ENCODE results near the gene GNA12. TPM values are rescaled to one million over a fixed set of nuclear protein-coding genes. Genes with fewer than 3 reads are reported as not detected.

GNA12 gene
- total and polyA plus RNA-seq, 9 of the 15 experiments (the other 6 are each of a cell fraction or from before 2014, with no cell fraction given), result 0.65 to 32.7 (median 9.6) TPM

DNA sequence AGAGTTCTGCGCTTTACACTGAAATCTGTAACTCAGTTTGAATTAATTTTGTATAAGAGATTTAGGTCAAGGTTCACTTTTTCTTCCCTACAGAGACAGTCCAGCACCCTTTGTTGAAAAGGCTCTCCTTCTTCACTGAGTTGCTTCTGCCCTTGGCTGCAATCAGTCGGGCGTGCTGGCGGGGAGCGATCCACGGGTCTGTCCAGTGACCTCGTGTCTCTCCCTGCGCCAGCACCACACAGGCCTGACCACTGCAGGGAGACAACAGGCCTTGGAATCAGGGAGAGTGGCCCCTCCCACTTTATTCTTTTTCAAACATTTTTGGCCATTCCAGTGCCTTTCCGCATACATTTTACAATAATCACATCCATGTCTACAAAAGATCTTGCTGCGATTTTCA lies 89.2 kb downstream of the GNA12 start:
- Histone ChIP-seq H4K20me1 (replicated peaks; ENCODE audit: control insufficient read depth, insufficient read depth, low read length) (no peaks in the 10 kb centered on the region), H2AFZ (ENCODE audit: low read depth, low read length) (no peak overlapping the region), H3K9me3 (replicated peaks; ENCODE audit: control insufficient read depth, insufficient read depth, low read depth, low read length) (no peaks in the 10 kb centered on the region), H3K4me3 (no peak overlapping the region), H3K9me1 (ENCODE audit: control insufficient read depth, insufficient read depth, low read length) (no peaks in the 10 kb centered on the region), H3K36me3 (ENCODE audit: control insufficient read depth, insufficient read depth, low read length) (peaks cover 6% of the 10 kb centered on the region; the same call in 1 of the 3 replicates), H3K27me3 (ENCODE audit: control insufficient read depth in 2 of 2, insufficient read depth in 2 of 2, low read length in 2 of 2) (no peaks in the 10 kb centered on the region), H3K4me2 (ENCODE audit: insufficient read depth, low read length) (no peak overlapping the region), H3K79me2 (ENCODE audit: control insufficient read depth, insufficient read depth, low read length) (peaks cover 14% of the 10 kb centered on the region; the same call in 2 of the 3 replicates), H3K4me1 (replicated peaks in 1 of 2; ENCODE audit: control insufficient read depth in 2 of 2, insufficient read depth in 2 of 2, low read length in 2 of 2) (peaks cover 21 to 31% of the 10 kb centered on the region in 2 experiments), H3K9ac (ENCODE audit: insufficient read depth in 1 of 2, low read depth in 2 of 2, low read length in 2 of 2) (no peak overlapping the region), H3K27ac (ENCODE audit: extremely low read depth, low read depth, low read length) (no peak overlapping the region)
- BruUV-seq (replicated peaks), result no TSS peak
- FAIRE-seq (no peak), DNase-seq (ENCODE audit: extremely low read depth in 1 of 4, low spot score in 3 of 4) (peak in 1 of 4 experiments; percentile 28), ATAC-seq (no peak)
- in situ Hi-C loops (cut with MboI), result no loop called here
- intact Hi-C loops (cut with micrococcal nuclease), result loop anchor here (5.0 to 10.0 kb wide), 2 partner anchors 38 to 90 kb away; partner anchors contain the start of gene GNA12
- WGBS (ENCODE audit: insufficient coverage, low coverage, missing lambda C conversion rate), result 83% methylated on average over 10 of the region's 10 CpGs
- TF ChIP-seq, protein P1, sequence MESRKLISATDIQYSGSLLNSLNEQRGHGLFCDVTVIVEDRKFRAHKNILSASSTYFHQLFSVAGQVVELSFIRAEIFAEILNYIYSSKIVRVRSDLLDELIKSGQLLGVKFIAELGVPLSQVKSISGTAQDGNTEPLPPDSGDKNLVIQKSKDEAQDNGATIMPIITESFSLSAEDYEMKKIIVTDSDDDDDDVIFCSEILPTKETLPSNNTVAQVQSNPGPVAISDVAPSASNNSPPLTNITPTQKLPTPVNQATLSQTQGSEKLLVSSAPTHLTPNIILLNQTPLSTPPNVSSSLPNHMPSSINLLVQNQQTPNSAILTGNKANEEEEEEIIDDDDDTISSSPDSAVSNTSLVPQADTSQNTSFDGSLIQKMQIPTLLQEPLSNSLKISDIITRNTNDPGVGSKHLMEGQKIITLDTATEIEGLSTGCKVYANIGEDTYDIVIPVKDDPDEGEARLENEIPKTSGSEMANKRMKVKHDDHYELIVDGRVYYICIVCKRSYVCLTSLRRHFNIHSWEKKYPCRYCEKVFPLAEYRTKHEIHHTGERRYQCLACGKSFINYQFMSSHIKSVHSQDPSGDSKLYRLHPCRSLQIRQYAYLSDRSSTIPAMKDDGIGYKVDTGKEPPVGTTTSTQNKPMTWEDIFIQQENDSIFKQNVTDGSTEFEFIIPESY (CRISPR knock-in tag; IDR thresholded peaks at IDR 0.05), result peak; percentile 48; the same call in 1 of the 2 replicates
- TF ChIP-seq, protein P2, sequence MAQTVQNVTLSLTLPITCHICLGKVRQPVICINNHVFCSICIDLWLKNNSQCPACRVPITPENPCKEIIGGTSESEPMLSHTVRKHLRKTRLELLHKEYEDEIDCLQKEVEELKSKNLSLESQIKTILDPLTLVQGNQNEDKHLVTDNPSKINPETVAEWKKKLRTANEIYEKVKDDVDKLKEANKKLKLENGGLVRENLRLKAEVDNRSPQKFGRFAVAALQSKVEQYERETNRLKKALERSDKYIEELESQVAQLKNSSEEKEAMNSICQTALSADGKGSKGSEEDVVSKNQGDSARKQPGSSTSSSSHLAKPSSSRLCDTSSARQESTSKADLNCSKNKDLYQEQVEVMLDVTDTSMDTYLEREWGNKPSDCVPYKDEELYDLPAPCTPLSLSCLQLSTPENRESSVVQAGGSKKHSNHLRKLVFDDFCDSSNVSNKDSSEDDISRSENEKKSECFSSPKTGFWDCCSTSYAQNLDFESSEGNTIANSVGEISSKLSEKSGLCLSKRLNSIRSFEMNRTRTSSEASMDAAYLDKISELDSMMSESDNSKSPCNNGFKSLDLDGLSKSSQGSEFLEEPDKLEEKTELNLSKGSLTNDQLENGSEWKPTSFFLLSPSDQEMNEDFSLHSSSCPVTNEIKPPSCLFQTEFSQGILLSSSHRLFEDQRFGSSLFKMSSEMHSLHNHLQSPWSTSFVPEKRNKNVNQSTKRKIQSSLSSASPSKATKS (CRISPR knock-in tag; IDR thresholded peaks at IDR 0.05), result no peak
- TF ChIP-seq KDM5B (IDR thresholded peaks at IDR 0.05; ENCODE audit: insufficient replicate concordance, low read depth, low read length) (no peak), PHTF2 (CRISPR knock-in tag; IDR thresholded peaks at IDR 0.05) (no peak), FOSL1 (tag; conservative IDR thresholded peaks at IDR 0.05) (no peak)
- TF ChIP-seq, protein P3, sequence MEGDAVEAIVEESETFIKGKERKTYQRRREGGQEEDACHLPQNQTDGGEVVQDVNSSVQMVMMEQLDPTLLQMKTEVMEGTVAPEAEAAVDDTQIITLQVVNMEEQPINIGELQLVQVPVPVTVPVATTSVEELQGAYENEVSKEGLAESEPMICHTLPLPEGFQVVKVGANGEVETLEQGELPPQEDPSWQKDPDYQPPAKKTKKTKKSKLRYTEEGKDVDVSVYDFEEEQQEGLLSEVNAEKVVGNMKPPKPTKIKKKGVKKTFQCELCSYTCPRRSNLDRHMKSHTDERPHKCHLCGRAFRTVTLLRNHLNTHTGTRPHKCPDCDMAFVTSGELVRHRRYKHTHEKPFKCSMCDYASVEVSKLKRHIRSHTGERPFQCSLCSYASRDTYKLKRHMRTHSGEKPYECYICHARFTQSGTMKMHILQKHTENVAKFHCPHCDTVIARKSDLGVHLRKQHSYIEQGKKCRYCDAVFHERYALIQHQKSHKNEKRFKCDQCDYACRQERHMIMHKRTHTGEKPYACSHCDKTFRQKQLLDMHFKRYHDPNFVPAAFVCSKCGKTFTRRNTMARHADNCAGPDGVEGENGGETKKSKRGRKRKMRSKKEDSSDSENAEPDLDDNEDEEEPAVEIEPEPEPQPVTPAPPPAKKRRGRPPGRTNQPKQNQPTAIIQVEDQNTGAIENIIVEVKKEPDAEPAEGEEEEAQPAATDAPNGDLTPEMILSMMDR (IDR thresholded peaks at IDR 0.05 in 2 of 3, conservative IDR thresholded peaks at IDR 0.05 in 1 of 3; ENCODE audit: insufficient read depth in 2 of 3, low read depth in 1 of 3, low read length in 3 of 3), result 0 out of 6 replicates have a peak, but pooled peaks of 1 of the 3 experiments have one; percentile 11
- ChIA-PET CTCF (ENCODE audit: low intra/inter-chr PET ratio) (no interaction called here), POLR2A (no interaction called here)

Data from K562 (cell line).